Measurements from ENCODE around the gene MCF2L2.
"Not testable (repeated sequence)": the region's sequence is repeated elsewhere in the genome, so short reads cannot be mapped to it uniquely, and the experiment has no call there.

MCF2L2 gene

GRCh38 chr3:183446838-183447205 is 18.4 kb upstream of the MCF2L2 start:
- no peak for DNase-seq (ENCODE audit: low read depth in 2 of 2)

GRCh38 chr3:183444748-183445147 is 16.3 kb upstream of the MCF2L2 start:
- no peak for DNase-seq (ENCODE audit: low read depth in 2 of 2)

- no peak for DNase-seq (ENCODE audit: low read depth in 2 of 2)
Observed at GRCh38 chr3:183443395-183444385, 15.3 kb upstream of the MCF2L2 start.

GRCh38 chr3:183442994-183443393 is 14.6 kb upstream of the MCF2L2 start:
- no peak for DNase-seq (ENCODE audit: low read depth in 2 of 2)

GRCh38 chr3:183440521-183440920 is 12.1 kb upstream of the MCF2L2 start:
- not testable (repeated sequence) for DNase-seq (ENCODE audit: low read depth in 2 of 2)

- no peak for DNase-seq (ENCODE audit: low read depth in 2 of 2)
Observed at GRCh38 chr3:183439515-183439914, 11.1 kb upstream of the MCF2L2 start.

GRCh38 chr3:183438735-183439134 is 10.3 kb upstream of the MCF2L2 start:
- DNase-seq (ENCODE audit: low read depth in 2 of 2) = no peak

- no peak for DNase-seq (ENCODE audit: low read depth in 2 of 2)
Observed at GRCh38 chr3:183437666-183438564, 9.5 kb upstream of the MCF2L2 start.

GRCh38 chr3:183437061-183437460 is 8.6 kb upstream of the MCF2L2 start:
- DNase-seq (ENCODE audit: low read depth in 2 of 2) = no peak

- DNase-seq (ENCODE audit: low read depth in 2 of 2) = no peak
Observed at GRCh38 chr3:183435661-183436060, 7.2 kb upstream of the MCF2L2 start.

- no peak for DNase-seq (ENCODE audit: low read depth in 2 of 2)
Observed at GRCh38 chr3:183434992-183435391, 6.6 kb upstream of the MCF2L2 start.

GRCh38 chr3:183434503-183434902 is 6.1 kb upstream of the MCF2L2 start:
- DNase-seq (ENCODE audit: low read depth in 2 of 2) = no peak

- no peak for DNase-seq (ENCODE audit: low read depth in 2 of 2)
Observed at GRCh38 chr3:183430325-183430957, 2.0 kb upstream of the MCF2L2 start.

GRCh38 chr3:183427876-183428446 is 458 bp downstream of the MCF2L2 start:
- peak in 1 of 2 donors; percentile 12 for DNase-seq (ENCODE audit: low read depth in 2 of 2)

- DNase-seq (ENCODE audit: low read depth in 2 of 2) = no peak
Observed at GRCh38 chr3:183427196-183427875, 1.1 kb downstream of the MCF2L2 start.

- not testable (repeated sequence) for DNase-seq (ENCODE audit: low read depth in 2 of 2)
Observed at GRCh38 chr3:183418807-183419206, 9.6 kb downstream of the MCF2L2 start.

- DNase-seq (ENCODE audit: low read depth in 2 of 2) = no peak
Observed at GRCh38 chr3:183411216-183411922, 17.1 kb downstream of the MCF2L2 start.

- no peak for DNase-seq (ENCODE audit: low read depth in 2 of 2)
Observed at GRCh38 chr3:183410759-183411158, 17.7 kb downstream of the MCF2L2 start.

- DNase-seq (ENCODE audit: low read depth in 2 of 2) = no peak
Observed at GRCh38 chr3:183410280-183410679, 18.1 kb downstream of the MCF2L2 start.

GRCh38 chr3:183409219-183409618 is 19.2 kb downstream of the MCF2L2 start:
- DNase-seq (ENCODE audit: low read depth in 2 of 2) = no peak
